GM19023 (cell line): Measurements from ENCODE around the gene PBOV1.

Experiments
- ATAC-seq: cut with Tn5 transposase; IDR thresholded peaks from one replicate; pipeline ENCODE4 v1.9.1; 2021; ENCODE audit warnings: mild to moderate bottlenecking, moderate library complexity; ENCODE audit not compliant: unreplicated experiment

The PBOV1 gene

DNA sequence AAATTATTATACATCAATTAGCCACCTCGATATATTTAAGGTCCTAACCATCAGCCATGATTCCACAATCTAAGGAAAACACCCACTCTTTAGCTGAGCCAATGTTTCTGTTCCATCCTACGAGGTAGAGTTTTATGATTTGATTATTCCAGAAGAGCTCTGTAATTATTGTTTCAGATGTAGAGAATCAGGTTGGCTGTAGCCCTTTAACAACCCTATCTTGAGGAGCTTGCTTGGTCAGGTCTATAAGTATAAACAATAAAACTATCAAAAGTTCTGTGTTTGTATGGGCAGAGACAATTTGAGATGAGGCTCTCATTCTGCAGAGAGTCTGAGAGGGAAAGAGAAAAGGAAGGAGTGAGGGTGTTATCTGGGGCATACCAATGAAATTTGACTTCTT is at the start of gene PBOV1:
TSS of gene PBOV1 (minus strand) at position 43 of the 400 bp plus-strand sequence. CDS start 96 bp downstream, outside the sequence.
- no peak for ATAC-seq

DNA sequence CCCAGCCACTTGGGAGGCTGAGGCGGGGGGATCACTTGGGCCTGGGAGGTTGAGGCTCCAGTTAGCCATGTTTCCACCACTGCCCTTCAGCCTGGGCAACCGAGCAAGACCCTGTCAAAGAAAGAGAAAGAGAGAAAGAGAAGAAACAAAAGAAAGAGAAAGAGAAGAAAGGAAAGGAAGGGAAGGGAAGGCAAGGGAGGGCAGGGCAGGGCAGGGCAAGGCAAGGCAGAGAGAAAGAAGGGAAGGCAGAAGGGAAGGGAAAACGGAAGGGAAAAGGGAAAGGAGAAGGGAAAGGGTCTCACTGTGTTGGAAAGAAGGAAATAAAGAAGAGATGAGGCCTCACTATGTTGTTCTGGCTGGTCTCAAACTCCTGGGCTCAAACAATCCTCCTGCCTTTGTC is 47.8 kb upstream of the PBOV1 start:
- ATAC-seq, result no peak

DNA sequence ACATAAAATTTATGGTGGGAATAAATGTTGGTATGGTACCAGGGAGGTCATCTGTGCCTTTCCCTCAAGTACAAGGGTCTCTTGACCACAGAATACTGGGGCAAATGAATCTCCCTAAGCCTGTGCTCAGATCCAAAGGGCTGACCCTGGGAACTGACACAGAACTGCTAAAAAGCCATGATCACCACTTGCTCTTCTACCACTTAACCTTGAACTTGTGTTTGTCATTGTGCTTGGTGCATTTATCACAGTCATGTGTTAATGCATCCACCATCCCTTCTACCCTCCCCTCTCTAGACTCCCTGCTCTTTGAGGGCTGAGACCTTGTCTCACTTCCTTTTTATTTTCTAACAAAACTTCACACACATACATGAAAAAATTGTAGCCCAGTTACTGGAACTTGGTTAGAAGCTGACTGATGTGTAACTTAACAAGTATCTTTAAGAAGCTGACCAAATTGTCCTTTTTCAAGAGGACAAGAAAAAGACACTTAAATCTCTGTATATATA is 46.1 kb upstream of the PBOV1 start:
- no peak for ATAC-seq

DNA sequence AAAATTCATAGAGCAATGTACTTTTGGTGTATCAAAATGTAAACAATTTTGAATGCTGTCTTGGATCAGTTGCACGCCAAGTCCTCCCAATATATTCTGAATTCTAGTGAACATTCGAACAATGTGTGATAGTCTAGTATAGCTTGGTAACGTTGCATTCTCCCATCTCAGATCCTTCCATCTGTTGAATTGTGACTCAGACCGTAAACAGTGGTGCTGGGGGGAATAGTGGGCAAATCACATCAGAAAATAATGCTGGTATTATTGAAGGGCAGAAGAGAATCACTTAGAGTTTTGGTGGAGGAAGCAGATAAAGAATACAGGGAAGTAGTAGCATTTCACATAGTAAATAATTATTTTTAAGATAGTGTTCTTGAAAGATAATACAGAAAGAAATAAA is 45.7 kb upstream of the PBOV1 start:
- ATAC-seq, result no peak

DNA sequence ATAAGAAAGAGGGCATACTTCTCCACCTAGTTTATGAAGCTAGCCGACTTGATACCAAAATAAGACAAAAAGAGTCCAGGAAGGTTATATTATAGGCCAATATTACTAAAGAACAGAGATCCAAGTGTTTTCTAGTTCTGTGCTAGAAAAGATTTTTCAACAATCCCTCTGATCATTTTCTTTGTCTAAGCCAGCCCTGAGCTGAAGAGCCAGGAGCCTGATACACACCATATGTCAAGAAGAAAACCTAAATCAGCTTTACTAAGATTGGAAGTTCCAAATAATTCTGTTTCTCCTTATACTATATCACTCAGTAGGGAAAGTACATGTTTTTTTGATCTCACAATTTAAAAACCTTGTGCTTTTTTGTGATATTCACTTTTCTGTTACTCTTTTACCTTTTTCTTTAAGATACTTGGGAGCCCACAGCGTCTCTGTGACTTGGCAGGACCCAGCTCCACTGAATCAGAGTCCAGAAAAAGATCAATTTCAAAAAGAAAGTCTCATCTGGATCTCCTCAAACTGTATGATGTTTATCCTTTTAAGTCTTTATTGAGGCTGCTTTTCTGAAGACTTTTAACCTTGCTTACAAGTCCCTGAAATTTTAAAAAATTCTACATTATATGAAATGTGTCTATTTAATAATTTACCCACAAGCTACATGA is 43.0 kb upstream of the PBOV1 start:
- ATAC-seq, result no peak

DNA sequence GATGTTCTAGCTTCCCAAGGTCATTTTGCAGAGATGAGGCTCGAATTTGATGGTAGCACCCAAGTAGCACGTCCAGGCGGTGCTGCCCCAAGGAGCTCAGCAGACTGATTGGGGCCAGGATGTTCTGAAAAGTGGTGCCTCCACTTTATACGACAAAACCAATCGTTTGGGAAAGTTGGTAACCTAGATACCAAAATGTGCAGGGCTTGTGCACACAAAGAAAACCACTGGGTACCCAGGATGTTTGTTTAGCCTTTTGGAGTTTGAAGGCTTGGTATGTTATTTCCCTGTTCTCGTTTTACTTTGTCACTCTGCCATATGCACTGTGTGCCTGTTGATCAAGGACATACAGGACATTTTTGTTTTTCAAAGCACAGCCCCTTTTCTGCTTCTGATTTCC is 40.7 kb upstream of the PBOV1 start:
- no peak for ATAC-seq

DNA sequence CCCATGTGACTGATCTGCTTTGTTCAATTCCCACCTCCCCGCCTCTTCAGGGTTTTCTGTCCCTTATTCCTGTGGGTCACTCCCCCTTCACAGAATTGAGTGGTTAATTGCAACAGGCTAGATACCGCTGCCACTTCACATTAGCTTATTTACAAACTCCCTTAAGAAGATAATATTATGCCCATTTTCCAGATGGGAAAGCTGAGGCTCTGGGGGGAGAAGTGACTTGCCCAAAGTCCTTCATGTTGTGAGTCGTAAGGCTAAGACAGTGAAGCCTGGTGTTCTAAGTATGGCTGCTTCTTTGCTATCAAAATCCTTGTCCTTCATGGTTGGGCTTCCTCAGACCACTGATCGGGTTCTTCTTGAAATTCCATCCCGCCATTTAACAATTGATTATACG is 39.9 kb upstream of the PBOV1 start:
- ATAC-seq, result no peak

DNA sequence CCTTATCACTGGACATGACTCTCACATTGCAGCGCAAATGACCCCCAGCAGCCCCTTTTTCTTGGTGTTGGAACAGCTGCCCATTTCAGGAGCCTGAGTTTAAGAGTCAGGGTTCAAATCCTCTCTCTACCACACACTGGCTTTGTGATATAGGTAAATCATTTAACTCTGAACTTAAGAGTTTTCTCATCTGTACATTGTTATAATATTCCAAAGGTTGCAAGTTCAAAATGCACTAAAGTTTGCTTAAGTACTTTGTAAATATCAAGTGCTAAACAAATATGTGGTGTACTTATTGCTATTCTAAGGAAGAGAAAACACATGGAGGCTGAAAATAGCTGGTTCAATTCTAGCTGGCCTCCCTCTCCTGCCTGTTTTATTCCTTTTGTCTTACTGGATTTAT is 39.3 kb upstream of the PBOV1 start:
- no peak for ATAC-seq

DNA sequence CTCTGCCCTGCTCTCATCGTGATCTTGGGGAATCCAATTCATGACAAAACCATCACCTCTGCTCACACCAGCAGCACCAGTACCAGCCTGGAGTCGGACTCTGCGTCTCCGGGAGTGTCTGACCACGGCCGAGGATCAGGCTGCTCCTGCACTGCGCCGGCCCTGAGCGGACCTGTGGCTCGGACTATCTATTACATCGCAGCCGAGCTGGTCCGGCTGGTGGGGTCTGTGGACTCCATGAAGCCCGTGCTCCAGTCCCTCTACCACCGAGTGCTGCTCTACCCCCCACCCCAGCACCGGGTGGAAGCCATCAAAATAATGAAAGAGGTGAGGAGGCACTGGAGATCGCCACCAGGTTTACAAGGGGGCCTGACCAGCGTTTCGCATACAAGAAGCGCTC is 37.2 kb upstream of the PBOV1 start:
- no peak for ATAC-seq

DNA sequence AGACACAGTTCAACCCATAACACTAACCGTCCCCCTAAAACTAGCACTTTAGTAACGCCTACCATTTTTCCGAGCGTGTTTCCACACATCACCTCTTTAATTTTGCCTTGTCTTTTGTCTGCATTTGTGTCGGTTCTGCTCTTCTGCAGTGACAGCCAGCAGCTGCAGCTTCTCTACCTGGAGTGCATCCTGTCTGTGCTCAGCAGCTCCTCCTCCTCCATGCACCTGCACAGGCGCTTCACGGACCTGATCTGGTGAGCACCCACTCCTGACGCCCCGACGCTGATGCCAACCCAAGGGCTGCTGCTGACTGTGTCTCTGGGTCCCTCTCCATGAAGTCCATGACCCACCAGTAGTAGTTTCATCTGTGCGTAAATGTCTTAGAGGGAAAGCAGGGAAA is 35.4 kb upstream of the PBOV1 start:
- no peak for ATAC-seq

DNA sequence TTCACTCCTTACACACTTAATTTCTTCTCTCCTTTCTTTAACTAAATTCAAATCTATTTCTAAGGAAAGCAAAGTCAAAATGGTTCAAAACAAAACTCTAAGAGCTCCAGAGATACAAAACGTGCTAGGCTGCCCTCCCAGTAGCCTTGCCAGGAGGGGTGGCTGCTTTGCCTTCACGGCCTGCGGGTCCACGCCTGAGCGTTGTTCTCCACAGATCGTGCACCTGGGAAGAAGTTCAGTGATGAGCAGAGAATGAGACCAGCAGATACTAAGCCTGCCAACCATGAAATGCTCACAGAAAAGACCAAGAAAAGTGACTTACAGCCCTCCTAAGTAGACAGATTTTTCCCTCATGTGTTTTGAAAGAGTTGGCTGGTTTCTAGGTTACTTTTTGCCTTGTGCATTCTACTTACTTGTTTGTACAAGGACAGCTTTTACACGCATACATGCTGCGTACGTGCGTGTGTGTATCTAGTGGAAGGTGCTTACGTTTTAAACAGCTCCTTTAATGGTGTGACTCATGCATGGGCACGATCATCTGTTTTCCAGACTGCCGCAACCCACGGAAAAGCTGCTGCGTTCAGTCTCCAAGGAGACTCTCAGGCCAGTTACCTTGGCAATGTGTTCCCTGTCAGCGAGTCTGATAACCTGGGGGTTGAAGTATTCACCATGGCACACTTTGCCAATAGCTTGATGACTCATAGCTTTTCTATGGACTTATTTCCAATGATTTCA is 32.4 kb upstream of the PBOV1 start:
- no peak for ATAC-seq

DNA sequence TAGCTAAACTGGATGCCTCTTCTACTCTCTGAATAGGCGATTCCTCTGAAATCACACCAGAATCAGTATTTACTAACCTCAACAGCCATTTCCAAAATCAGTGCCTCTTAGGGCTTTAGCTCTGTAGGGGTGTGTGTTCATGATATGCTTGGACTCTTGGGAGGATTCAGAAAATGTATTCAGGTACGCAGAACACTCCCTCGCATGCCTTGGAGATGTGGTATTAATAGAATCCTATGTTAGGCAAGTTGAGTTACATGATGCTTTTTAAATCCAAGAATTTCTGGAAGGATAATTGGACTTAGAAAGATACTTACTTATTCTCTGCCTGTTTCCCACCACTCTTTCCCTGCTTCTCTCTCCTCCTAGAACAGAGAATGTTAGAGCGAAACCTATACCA is 31.8 kb upstream of the PBOV1 start:
- no peak for ATAC-seq

DNA sequence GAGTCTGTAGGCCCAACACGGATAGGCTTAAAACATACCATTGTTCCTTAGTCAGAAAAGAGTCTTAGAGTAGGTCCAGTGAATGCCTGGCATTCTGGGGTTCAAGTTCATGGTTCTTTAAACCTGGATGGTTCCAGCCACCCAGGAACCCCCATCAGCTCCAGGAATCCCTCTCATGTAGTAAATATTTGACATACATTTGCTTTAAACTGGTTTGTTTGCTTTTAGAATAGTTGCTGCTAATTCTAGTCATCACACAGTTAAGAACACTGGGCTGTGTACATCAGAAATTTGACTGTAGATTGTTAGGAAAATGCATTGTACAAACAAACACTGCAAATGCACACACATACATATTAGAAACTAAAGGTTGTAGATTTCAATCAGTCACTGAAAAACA is 30.6 kb upstream of the PBOV1 start:
- ATAC-seq, result no peak

DNA sequence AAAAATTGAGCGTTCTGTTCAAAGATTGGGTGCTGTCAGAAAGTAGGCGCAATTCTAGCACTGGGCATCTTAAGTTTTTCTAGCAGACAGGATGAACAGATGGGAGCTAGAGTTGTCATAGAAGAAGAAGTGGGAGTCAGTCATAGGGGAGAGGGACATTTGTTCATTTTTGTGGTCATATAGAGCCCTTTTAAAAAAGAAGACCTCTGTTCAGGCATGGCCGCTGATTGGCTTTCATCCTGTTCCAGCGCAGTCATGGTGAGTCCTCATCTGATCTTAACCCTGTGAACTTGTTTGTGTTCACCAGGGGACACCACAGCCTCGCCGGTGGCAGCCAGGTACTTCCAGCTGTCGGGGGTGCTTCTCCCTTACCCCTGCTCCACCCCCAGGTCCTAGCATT is 29.7 kb upstream of the PBOV1 start:
- no peak for ATAC-seq

DNA sequence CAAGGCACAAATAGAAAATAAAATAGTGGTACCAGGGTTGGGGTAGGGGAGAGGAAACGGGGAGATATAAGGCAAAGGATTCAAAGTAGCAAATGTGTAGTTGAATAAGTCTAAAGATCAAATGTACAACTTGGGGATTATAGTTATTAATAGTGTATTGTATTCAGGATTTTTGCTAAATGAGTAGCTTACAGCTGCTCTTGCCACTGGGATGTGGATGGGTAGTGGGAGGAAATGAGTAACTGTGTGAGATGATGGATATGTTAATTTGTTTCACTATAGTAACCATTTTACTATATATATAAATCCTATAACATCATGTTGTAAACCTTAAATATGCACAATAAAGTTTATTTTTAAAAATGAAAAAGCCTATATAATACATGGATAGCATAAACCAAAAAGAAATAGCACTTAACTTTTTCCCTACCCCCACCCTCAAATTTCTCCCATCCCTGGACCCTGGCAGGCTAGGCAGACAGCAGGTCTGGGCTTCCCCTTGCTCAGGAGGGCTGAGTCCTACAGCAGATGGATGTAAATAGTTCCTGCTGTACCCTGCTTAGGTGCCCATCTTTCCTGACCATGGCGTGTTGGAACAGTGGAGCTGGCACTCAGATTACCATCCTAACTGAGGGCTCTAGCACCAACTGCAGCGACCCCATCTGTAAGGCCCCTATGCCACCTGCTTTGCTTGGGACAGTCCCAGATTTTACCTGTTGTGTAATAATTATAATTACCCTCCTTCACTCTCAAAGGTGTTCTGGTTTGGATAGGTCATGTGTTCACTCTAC is 28.6 kb upstream of the PBOV1 start:
- no peak for ATAC-seq

DNA sequence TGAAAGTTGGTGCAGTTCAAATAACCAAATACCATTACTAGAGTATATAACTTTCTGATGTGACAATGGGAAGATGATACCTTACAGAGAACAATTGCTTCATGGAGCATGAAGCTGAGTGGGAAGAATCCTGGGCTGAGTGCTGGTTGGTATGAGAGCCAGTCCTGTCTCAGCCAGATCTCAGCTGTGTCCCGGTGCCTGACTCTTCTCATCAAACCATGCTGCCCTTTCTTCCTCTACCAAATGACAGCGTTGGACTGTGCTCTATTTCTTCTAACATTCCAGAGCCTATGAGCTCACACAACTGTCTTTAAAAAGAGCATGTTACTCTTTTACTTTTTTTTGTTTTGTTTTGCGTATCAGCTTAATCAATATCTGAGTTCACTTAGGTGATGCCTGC is 27.5 kb upstream of the PBOV1 start:
- ATAC-seq, result no peak

DNA sequence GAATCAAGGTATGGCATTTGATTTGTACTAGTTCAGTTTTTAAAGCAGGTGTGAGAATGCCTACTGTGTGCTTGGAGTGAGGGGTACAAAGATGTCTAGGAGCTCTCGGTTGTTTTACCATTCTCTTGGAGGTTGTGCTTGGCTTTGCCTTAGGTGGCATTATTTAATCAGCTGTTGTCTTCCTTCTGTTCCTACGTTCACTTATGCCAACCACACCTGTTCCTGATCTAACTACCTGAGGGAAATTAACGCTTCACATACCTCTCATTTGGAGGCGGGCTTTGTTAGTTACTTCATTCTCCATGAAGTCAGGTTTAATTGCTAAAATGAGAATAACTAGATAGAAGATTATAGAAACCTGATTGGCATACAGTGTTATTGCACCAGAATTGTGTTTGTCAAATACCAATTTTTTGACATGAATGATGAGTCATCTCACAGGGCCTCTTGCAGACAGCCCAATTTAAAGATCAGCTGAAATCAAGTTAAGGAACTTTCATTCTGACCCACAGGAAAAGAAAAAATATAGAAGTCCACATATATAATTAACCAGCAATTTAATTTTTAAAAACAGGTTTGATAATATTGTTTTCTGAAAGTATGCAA is 24.8 kb upstream of the PBOV1 start:
- no peak for ATAC-seq

DNA sequence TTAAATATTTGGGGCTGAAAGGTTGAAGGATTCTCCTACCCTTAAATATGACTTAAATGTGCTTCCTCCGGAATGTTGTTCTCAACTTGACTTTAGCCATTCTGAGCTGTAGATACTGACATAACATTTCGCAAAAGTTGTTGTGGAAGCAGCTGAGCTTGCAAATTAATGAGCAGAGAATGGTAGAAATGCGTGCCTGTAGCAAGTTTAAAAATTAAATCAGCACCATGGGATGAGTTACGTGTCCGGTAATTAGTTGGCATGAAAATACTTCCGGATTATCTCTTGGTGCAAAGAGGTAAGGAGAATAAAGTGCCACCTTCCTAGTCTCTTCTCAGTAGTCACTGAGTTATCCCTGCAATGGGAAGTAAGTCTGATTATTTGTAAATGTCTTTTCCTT is 23.6 kb upstream of the PBOV1 start:
- no peak for ATAC-seq

DNA sequence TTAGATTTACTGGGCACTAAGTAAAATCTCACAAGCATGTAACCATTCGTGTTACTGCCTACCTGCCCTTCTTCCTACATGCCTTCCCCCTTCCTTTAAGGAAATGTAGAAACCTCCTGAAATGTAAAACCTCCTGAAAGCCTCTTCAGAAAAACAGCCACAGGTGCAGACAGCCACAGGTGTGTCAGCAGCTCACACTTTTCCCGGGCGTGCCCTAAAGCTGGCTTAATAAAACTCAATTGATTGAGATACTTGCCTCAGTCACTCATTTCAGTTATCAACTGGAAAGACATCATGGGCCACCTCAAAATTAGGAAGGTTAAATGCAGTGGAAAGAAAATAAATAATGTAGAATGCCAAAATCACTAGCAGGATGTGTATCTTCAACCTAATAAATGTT is 23.1 kb upstream of the PBOV1 start:
- no peak for ATAC-seq

DNA sequence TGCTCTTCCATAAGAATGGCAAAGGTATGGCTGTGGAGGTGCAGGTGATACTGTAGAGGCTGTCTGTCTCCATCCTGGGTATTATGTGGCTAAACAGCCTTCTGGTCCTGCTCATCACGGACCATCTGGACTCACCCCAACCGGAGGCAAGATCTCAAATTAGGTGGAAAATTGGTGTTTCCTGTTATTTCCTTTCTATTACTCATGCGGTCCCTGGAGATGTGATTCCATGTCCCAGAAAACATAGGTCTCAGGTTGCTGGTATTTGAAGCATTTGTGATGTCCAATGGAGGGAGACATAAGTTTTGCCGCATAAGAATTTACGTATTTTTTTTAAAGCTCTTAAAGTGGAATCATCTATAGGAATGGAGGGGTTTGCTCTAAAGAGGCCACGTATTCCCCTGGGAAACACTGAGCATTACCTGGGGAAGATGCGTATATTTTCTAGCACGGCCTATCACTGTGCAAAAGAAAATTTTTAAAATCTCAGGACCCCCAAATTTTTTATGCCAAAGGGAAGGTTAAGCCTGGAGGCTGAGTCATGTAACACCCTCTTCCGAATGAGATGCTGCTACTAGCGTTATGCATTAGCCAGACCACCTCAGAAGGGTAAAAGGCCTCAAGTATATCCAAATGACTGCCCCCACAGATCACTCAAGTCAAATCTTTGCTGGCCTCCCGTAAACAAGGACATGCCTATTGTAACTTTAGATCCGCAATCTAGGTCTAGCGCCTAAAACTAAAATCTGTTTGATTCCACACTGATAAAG is 22.4 kb upstream of the PBOV1 start:
- ATAC-seq, result no peak

DNA sequence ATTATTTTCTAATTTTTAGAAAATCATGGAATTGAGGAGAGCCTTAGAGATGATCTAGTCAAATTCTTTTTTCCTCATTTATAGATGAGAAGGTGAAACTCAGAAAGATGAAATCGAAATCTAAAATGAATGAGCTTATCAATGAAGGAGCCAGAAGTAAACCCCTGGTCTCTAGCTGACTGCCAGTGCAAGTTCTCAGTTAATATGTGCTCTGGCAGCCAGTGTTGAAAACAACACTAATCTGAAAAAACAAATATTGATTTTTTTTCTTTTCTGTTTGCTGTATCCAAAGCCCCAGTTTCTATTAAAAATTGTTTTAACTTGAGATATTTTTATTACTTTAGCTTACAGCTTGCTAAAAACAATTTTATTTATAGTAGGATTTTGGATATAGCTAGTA is 21.5 kb upstream of the PBOV1 start:
- ATAC-seq, result no peak
